Ascending aorta (tissue), 2 donors: Measurements from ENCODE around the gene SYPL1. TPM values are rescaled to one million over a fixed set of nuclear protein-coding genes. Genes with fewer than 3 reads are reported as not detected.

Experiments
- DNase-seq, 2 donors: peaks; one replicate each; pipeline ENCODE4 v3.0.0-alpha.2; 2019; ENCODE audit warnings: low spot score in 2 of 2
- H3K27ac ChIP-seq, 2 donors: fragments of 200-600 bp; sonication (generic); one replicate each; pipeline ENCODE4 v1.5.1; 2016 to 2017; ENCODE audit warnings: mild to moderate bottlenecking in 1 of 2
- H3K27me3 ChIP-seq: fragments of 200-600 bp; sonication (generic); one replicate; pipeline ENCODE4 v1.5.1; 2017
- H3K36me3 ChIP-seq, 2 donors: fragments of 200-600 bp; sonication (generic); one replicate each; pipeline ENCODE4 v1.5.1; 2016
- H3K4me1 ChIP-seq, 2 donors: fragments of 200-600 bp; sonication (generic); one replicate each; pipeline ENCODE4 v1.5.1; 2016 to 2017; ENCODE audit warnings: mild to moderate bottlenecking in 1 of 2
- H3K4me3 ChIP-seq, 2 donors: fragments of 200-600 bp; sonication (generic); one replicate each; pipeline ENCODE4 v1.5.1; 2016 to 2017; ENCODE audit warnings: mild to moderate bottlenecking in 1 of 2
- H3K9me3 ChIP-seq, 2 donors: fragments of 200-600 bp; sonication (generic); one replicate each; pipeline ENCODE4 v1.5.1; 2016
- CTCF ChIP-seq, 3 experiments: fragments of 200-600 bp in 2 of 3; fragments of 450-650 bp in 1 of 3; sonication (generic) in 2 of 3; IDR thresholded peaks; one replicate each; pipeline ENCODE4 v1.5.1; 2016 to 2019; ENCODE audit warnings: antibody characterized with exemption in 3 of 3, mild to moderate bottlenecking in 1 of 3, moderate library complexity in 1 of 3
- intact Hi-C: fragments of 100-400 bp; cut with DNase I; formaldehyde crosslinking; loops from one replicate; pipeline ENCODE4 v1.15.1; 2023
- total RNA-seq: library from RNA; depleted of rRNA; stranded (reverse); fragments of >200 nt; gene quantifications from one replicate; pipeline ENCODE4 v1.1.0, GENCODE V29; 2016

The SYPL1 gene
- 17.5 TPM for total RNA-seq

- Histone ChIP-seq H3K9me3 (no peaks in the 10 kb centered on the region), H3K27ac (peak within 1 kb of the TSS; percentile 98), H3K27me3 (no peaks in the 10 kb centered on the region), H3K4me1 (peaks cover 3 to 12% of the 10 kb centered on the region in 2 donors), H3K36me3 (no peaks in the 10 kb centered on the region), H3K4me3 (peak within 1 kb of the TSS; percentile 69 to 76)
- intact Hi-C loops = loop anchor here (1.0 to 5.0 kb wide), 5 partner anchors 47 to 550 kb away; partner anchors contain the start of genes ATXN7L1 and CCDC71L
- TF ChIP-seq CTCF (IDR thresholded peaks at IDR 0.05) = peak in 1 of 3 experiments; percentile 16
- DNase-seq = peak; percentile 70 to 95
Measured at GRCh38 chr7:106112118-106112971, at the start of gene SYPL1. Gene SYPL1 (minus strand): TSS chr7:106112312. CDS start chr7:106112208, 104 bp downstream.

DNA sequence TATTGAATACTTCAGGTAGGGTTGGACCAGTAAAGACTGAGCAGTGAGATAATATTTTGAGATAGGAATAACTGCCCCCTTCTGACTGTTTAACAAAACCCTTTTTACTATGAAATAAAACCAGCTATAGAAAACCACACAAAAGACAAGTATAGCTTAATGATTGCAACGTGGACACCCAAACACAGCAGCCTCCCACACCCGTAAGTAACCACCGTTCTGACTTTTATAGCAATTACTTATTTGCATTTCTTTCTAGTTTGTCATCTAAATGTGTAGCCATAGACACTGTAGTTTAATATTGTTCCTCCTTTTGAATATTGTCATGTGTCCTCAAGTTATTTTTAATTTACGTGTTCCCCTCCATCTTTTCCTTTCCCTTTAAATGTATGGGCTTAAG, 42.9 kb upstream of the SYPL1 start:
- no peak overlapping the region for H3K4me3 ChIP-seq
- H3K4me1 ChIP-seq = no peaks in the 10 kb centered on the region
- no peaks in the 10 kb centered on the region for H3K27me3 ChIP-seq
- H3K27ac ChIP-seq = no peak overlapping the region
- no peaks in the 10 kb centered on the region for H3K36me3 ChIP-seq
- no peaks in the 10 kb centered on the region for H3K9me3 ChIP-seq
- intact Hi-C loops = loop anchor here (10.0 kb wide), 2 partner anchors 280 to 390 kb away; partner anchors contain the start of gene ATXN7L1
- DNase-seq = no peak
- TF ChIP-seq CTCF (IDR thresholded peaks at IDR 0.05) = no peak

- Histone ChIP-seq H3K4me1 (no peaks in the 10 kb centered on the region), H3K9me3 (no peaks in the 10 kb centered on the region), H3K27me3 (no peaks in the 10 kb centered on the region), H3K4me3 (no peak overlapping the region), H3K36me3 (no peaks in the 10 kb centered on the region), H3K27ac (no peak overlapping the region)
- intact Hi-C loops = loop anchor here (1.0 to 10.0 kb wide), 5 partner anchors 43 to 502 kb away; partner anchors contain the start of gene ATXN7L1
- peak in 1 of 2 donors; percentile 89 for DNase-seq
- peak; percentile 85 to 96 (median 91) for TF ChIP-seq CTCF (IDR thresholded peaks at IDR 0.05)
Measured at GRCh38 chr7:106153891-106154449, 41.9 kb upstream of the SYPL1 start.

- H3K4me3 ChIP-seq = no peak overlapping the region
- TF ChIP-seq CTCF (IDR thresholded peaks at IDR 0.05) = no peak
- intact Hi-C loops = loop anchor here (2.0 to 10.0 kb wide), 4 partner anchors 41 to 500 kb away; partner anchors contain the start of gene ATXN7L1
- no peaks in the 10 kb centered on the region for H3K9me3 ChIP-seq
- H3K27ac ChIP-seq = no peak overlapping the region
- no peak for DNase-seq
- H3K36me3 ChIP-seq = no peaks in the 10 kb centered on the region
- no peaks in the 10 kb centered on the region for H3K4me1 ChIP-seq
- H3K27me3 ChIP-seq = no peaks in the 10 kb centered on the region
Measured at GRCh38 chr7:106152313-106152665, 40.2 kb upstream of the SYPL1 start.

DNA sequence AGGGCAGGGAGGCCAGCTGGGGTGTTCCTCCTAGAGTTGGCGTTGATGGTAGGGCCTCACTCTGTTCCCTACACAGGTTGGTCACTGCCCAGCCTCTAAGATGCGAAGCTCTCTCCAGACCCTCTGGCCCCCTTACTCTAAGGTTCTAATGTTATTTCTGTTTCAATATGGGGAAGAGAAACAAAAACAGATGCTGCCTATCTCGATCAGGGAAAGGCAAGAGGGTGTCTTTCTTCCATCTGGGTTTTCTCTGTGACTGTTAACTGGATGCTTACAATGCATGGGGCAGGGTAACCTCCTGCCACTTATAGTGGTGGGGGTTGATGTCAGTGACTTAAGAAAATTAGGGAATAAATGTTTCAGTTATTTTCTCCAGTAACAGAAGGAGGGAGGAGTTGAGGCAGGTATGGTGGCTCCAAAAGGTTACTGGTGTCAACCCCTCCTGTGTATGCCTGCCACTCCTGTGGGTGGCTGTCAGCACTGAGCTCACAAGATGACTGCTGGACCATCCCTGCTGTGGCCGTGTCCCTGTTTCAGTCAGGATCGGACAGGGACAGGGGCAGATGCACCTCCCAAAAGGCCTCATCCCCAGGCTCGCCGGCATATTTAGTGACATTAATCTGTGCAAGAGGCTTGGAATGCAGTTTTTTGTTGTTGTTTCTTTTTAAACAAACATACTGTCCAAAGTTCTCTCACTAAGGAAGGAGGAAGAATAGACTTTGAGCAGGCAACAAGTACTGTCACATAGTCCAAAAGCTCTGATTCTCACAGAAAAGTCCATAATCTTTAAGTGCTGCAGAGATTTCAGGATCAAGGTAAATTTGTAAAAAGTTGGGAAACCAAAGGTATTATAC, 39.6 kb upstream of the SYPL1 start:
- no peak for DNase-seq
- Histone ChIP-seq H3K27ac (no peak overlapping the region), H3K36me3 (no peaks in the 10 kb centered on the region), H3K4me1 (no peaks in the 10 kb centered on the region), H3K4me3 (no peak overlapping the region), H3K27me3 (no peaks in the 10 kb centered on the region), H3K9me3 (no peaks in the 10 kb centered on the region)
- intact Hi-C loops = loop anchor here (2.0 to 10.0 kb wide), 4 partner anchors 41 to 499 kb away; partner anchors contain the start of gene ATXN7L1
- TF ChIP-seq CTCF (IDR thresholded peaks at IDR 0.05) = no peak
